Endothelial cell of umbilical vein (primary cell): ENCODE results near the gene DSG2.

Experiments
- JUN ChIP-seq: IDR thresholded peaks from 2 replicates; pipeline ENCODE4 v1.6.1; 2011; ENCODE audit warnings: borderline replicate concordance, low read depth; ENCODE audit not compliant: insufficient read length, insufficient read depth
- TF ChIP-seq, protein P1 (sequence below), 2 donors: IDR thresholded peaks; 1 replicate in 1 of 2; 2 replicates in 1 of 2; pipeline ENCODE4 v1.5.1; 2011; ENCODE audit warnings: low read length in 2 of 2, mild to moderate bottlenecking in 2 of 2, moderate library complexity in 2 of 2, control low read depth in 1 of 2, inconsistent platforms in 1 of 2, low read depth in 1 of 2; ENCODE audit not compliant: insufficient read depth in 1 of 2; ENCODE audit errors: extremely low read depth in 1 of 2

DNA sequence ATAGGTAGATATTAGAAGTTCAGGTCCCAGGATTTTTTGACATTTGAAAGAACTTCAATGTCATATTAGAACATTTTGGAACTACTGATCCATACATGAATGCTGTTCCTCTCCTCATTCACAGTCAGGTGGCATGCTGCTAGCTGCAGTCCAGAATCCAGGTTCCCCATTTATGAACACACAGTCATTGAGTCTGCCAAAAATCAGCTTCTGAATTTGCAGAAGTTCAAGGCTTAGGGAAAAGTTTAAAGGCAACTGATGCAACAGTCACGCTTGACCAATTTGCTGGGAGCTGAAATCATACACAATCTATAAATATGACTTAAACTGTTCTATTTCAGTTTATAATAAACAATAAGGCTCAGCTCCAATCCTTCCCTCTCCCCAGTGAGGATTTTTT, 76.4 kb downstream of the DSG2 start:
- TF ChIP-seq JUN: no peak
- TF ChIP-seq, protein P1, sequence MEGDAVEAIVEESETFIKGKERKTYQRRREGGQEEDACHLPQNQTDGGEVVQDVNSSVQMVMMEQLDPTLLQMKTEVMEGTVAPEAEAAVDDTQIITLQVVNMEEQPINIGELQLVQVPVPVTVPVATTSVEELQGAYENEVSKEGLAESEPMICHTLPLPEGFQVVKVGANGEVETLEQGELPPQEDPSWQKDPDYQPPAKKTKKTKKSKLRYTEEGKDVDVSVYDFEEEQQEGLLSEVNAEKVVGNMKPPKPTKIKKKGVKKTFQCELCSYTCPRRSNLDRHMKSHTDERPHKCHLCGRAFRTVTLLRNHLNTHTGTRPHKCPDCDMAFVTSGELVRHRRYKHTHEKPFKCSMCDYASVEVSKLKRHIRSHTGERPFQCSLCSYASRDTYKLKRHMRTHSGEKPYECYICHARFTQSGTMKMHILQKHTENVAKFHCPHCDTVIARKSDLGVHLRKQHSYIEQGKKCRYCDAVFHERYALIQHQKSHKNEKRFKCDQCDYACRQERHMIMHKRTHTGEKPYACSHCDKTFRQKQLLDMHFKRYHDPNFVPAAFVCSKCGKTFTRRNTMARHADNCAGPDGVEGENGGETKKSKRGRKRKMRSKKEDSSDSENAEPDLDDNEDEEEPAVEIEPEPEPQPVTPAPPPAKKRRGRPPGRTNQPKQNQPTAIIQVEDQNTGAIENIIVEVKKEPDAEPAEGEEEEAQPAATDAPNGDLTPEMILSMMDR (IDR thresholded peaks at IDR 0.05; ENCODE audit: extremely low read depth in 1 of 2, insufficient read depth in 1 of 2, low read depth in 1 of 2, low read length in 2 of 2): no peak
